ENCODE results near the gene TMX3.

TMX3 gene

GRCh38 chr18:68714712-68715496 is at the start of gene TMX3:
Gene TMX3, minus strand, starts transcription at chr18:68715108. Its CDS starts 127 bp downstream, at chr18:68714981.
- peak; percentile 94 for DNase-seq (ENCODE audit: low spot score)

GRCh38 chr18:68764016-68764415 is 49.1 kb upstream of the TMX3 start:
- DNase-seq (ENCODE audit: low spot score) = no peak

GRCh38 chr18:68763083-68763482 is 48.2 kb upstream of the TMX3 start:
- peak; percentile 18 for DNase-seq (ENCODE audit: low spot score)

- no peak for DNase-seq (ENCODE audit: low spot score)
These were observed 44.4 kb upstream of the TMX3 start for GRCh38 chr18:68759308-68759707.

GRCh38 chr18:68757126-68757525 is 42.2 kb upstream of the TMX3 start:
- no peak for DNase-seq (ENCODE audit: low spot score)

- no peak for DNase-seq (ENCODE audit: low spot score)
These were observed 27.3 kb upstream of the TMX3 start for GRCh38 chr18:68742206-68742605.

- DNase-seq (ENCODE audit: low spot score) = no peak
These were observed 26.1 kb upstream of the TMX3 start for GRCh38 chr18:68740966-68741365.

- DNase-seq (ENCODE audit: low spot score) = no peak
These were observed 24.6 kb upstream of the TMX3 start for GRCh38 chr18:68739462-68739861.

GRCh38 chr18:68738564-68738963 is 23.7 kb upstream of the TMX3 start:
- DNase-seq (ENCODE audit: low spot score) = no peak

GRCh38 chr18:68735483-68736343 is 20.8 kb upstream of the TMX3 start:
- peak; percentile 66 for DNase-seq (ENCODE audit: low spot score)

- peak; percentile 56 for DNase-seq (ENCODE audit: low spot score)
These were observed 19.4 kb upstream of the TMX3 start for GRCh38 chr18:68734308-68734707.

GRCh38 chr18:68733707-68734106 is 18.8 kb upstream of the TMX3 start:
- DNase-seq (ENCODE audit: low spot score) = peak; percentile 24

- no peak for DNase-seq (ENCODE audit: low spot score)
These were observed 13.3 kb upstream of the TMX3 start for GRCh38 chr18:68728081-68728700.

- no peak for DNase-seq (ENCODE audit: low spot score)
These were observed 12.6 kb upstream of the TMX3 start for GRCh38 chr18:68727506-68727905.

- no peak for DNase-seq (ENCODE audit: low spot score)
These were observed 10.4 kb upstream of the TMX3 start for GRCh38 chr18:68725346-68725745.

- no peak for DNase-seq (ENCODE audit: low spot score)
These were observed 9.1 kb upstream of the TMX3 start for GRCh38 chr18:68724021-68724420.

GRCh38 chr18:68723539-68723938 is 8.6 kb upstream of the TMX3 start:
- DNase-seq (ENCODE audit: low spot score) = no peak

GRCh38 chr18:68722821-68723220 is 7.9 kb upstream of the TMX3 start:
- DNase-seq (ENCODE audit: low spot score) = no peak

- no peak for DNase-seq (ENCODE audit: low spot score)
These were observed 7.0 kb upstream of the TMX3 start for GRCh38 chr18:68721681-68722583.

- DNase-seq (ENCODE audit: low spot score) = peak; percentile 14
These were observed 569 bp downstream of the TMX3 start for GRCh38 chr18:68714366-68714711.

GRCh38 chr18:68713796-68714195 is 1.1 kb downstream of the TMX3 start:
- peak; percentile 60 for DNase-seq (ENCODE audit: low spot score)

GRCh38 chr18:68713131-68713530 is 1.8 kb downstream of the TMX3 start:
- no peak for DNase-seq (ENCODE audit: low spot score)
